IMR-90 (cell line): ENCODE data around the gene PPP2R1B. TPM values are rescaled to one million over a fixed set of nuclear protein-coding genes. Genes with fewer than 3 reads are reported as not detected.

Source experiments
- ATAC-seq: fragments of 200-7000 bp; cut with Tn5 transposase; 2 replicates; pipeline ENCODE4 v1.9.1; 2020; ENCODE audit warnings: low read depth, mild to moderate bottlenecking, moderate library complexity
- BruUV-seq: library from RNA; stranded (reverse); fragments of 400-500 nt; replicated peaks from 2 replicates; lab custom pipeline; 2021; lab: Mats Ljungman, UMichigan
- CTCF ChIA-PET: fragments of 300-600 bp; formaldehyde crosslinking; extraction: SDS; loops from one replicate; lab custom pipeline; 2021; ENCODE audit warnings: antibody characterized with exemption; lab: Yijun Ruan, JAX
- POLR2A ChIA-PET: fragments of 300-600 bp; sonication (Branson Sonifier 250); formaldehyde crosslinking; loops from one replicate; lab custom pipeline; 2022; ENCODE audit warnings: antibody characterized with exemption; ENCODE audit not compliant: unreplicated experiment; lab: Charles Lee
- DNase-seq: peaks from one replicate; pipeline ENCODE4 v3.0.0; 2013
- H2AFZ ChIP-seq: replicated peaks from 2 replicates; pipeline ENCODE3; 2013; ENCODE audit warnings: low read length, mild to moderate bottlenecking; ENCODE audit not compliant: poor library complexity
- H2AK5ac ChIP-seq: 2 replicates; pipeline ENCODE4 v1.6.1; 2013; ENCODE audit warnings: low read depth, low read length, inconsistent platforms
- H2AK9ac ChIP-seq: replicated peaks from 2 replicates; pipeline ENCODE3; 2013; ENCODE audit warnings: mild to moderate bottlenecking, low read depth, low read length, moderate library complexity; ENCODE audit not compliant: poor library complexity
- H2BK120ac ChIP-seq: 2 replicates; pipeline ENCODE4 v1.6.1; 2013; ENCODE audit warnings: low read depth, low read length, inconsistent platforms
- H2BK15ac ChIP-seq: 3 replicates; pipeline ENCODE4 v1.6.1; 2013; ENCODE audit warnings: low read depth, low read length, inconsistent platforms
- H2BK20ac ChIP-seq: 2 replicates; pipeline ENCODE4 v1.6.1; 2013; ENCODE audit warnings: low read depth, mild to moderate bottlenecking, inconsistent platforms, low read length, moderate library complexity
- H2BK5ac ChIP-seq: 2 replicates; pipeline ENCODE4 v1.6.1; 2013; ENCODE audit warnings: mild to moderate bottlenecking, low read depth, low read length, inconsistent platforms; ENCODE audit not compliant: poor library complexity, severe bottlenecking
- H3K14ac ChIP-seq: replicated peaks from 2 replicates; pipeline ENCODE4 v1.6.1; 2013; ENCODE audit warnings: low read depth, low read length, inconsistent platforms
- H3K18ac ChIP-seq: 2 replicates; pipeline ENCODE4 v1.6.1; 2013; ENCODE audit warnings: low read depth, low read length, control low read depth
- H3K23ac ChIP-seq: 2 replicates; pipeline ENCODE4 v1.6.1; 2013; ENCODE audit warnings: low read depth, low read length, inconsistent platforms
- H3K27ac ChIP-seq: 2 replicates; pipeline ENCODE4 v1.5.1; 2013; ENCODE audit warnings: mild to moderate bottlenecking, control low read depth, low read length; ENCODE audit not compliant: insufficient read depth
- H3K27me3 ChIP-seq: 2 replicates; pipeline ENCODE4 v1.6.1; 2013; ENCODE audit warnings: low read length; ENCODE audit not compliant: control insufficient read depth, insufficient read depth
- H3K36me3 ChIP-seq: 2 replicates; pipeline ENCODE4 v1.6.1; 2013; ENCODE audit warnings: low read length, mixed read lengths; ENCODE audit not compliant: control insufficient read depth, insufficient read depth
- H3K4ac ChIP-seq: 2 replicates; pipeline ENCODE4 v1.6.1; 2013; ENCODE audit warnings: low read depth, low read length, inconsistent platforms
- H3K4me1 ChIP-seq: 2 replicates; pipeline ENCODE4 v1.6.1; 2013; ENCODE audit warnings: low read length, mixed read lengths; ENCODE audit not compliant: control insufficient read depth, insufficient read depth
- H3K4me2 ChIP-seq: 2 replicates; pipeline ENCODE4 v1.6.1; 2013; ENCODE audit warnings: low read depth, mild to moderate bottlenecking, control low read depth, low read length, moderate library complexity
- H3K4me3 ChIP-seq: 2 replicates; pipeline ENCODE4 v1.5.1; 2013; ENCODE audit warnings: low read depth, mild to moderate bottlenecking, control low read depth, low read length, moderate library complexity; ENCODE audit not compliant: insufficient read depth
- H3K56ac ChIP-seq: 2 replicates; pipeline ENCODE4 v1.6.1; 2013; ENCODE audit warnings: low read length, inconsistent platforms; ENCODE audit not compliant: insufficient read depth; ENCODE audit errors: extremely low read depth
- H3K79me1 ChIP-seq, 2 experiments: 2 replicates each; pipeline ENCODE4 v1.6.1; 2013; ENCODE audit warnings: low read length in 2 of 2, inconsistent platforms in 1 of 2, low read depth in 1 of 2
- H3K9ac ChIP-seq: 2 replicates; pipeline ENCODE4 v1.6.1; 2013; ENCODE audit warnings: low read depth, low read length, control low read depth
- H3K9me1 ChIP-seq: 2 replicates; pipeline ENCODE4 v1.6.1; 2013; ENCODE audit warnings: low read length, inconsistent platforms; ENCODE audit not compliant: insufficient read depth
- H3K9me3 ChIP-seq: 2 replicates; pipeline ENCODE4 v1.6.1; 2013; ENCODE audit warnings: low read length; ENCODE audit not compliant: control insufficient read depth, insufficient read depth
- H4K20me1 ChIP-seq: 2 replicates; pipeline ENCODE4 v1.6.1; 2013; ENCODE audit warnings: low read length, inconsistent platforms; ENCODE audit not compliant: insufficient read depth
- H4K5ac ChIP-seq: 2 replicates; pipeline ENCODE4 v1.6.1; 2013; ENCODE audit warnings: mild to moderate bottlenecking, low read depth, low read length, control low read depth
- H4K8ac ChIP-seq, 2 experiments: 2 replicates each; pipeline ENCODE4 v1.6.1; 2013; ENCODE audit warnings: low read depth in 2 of 2, low read length in 2 of 2, control low read depth in 1 of 2, inconsistent platforms in 1 of 2
- H4K91ac ChIP-seq: 2 replicates; pipeline ENCODE4 v1.6.1; 2013; ENCODE audit warnings: low read depth, low read length, inconsistent platforms; ENCODE audit not compliant: insufficient read depth
- BHLHE40 ChIP-seq: fragments of 150-350 bp; IDR thresholded peaks from 2 replicates; pipeline ENCODE4 v1.6.1; 2016; ENCODE audit warnings: mild to moderate bottlenecking, low read depth, low read length
- CEBPB ChIP-seq: IDR thresholded peaks from 2 replicates; pipeline ENCODE4 v1.6.1; 2012; ENCODE audit warnings: low read depth, low read length, improper control_type of control experiment
- CHD1 ChIP-seq: IDR thresholded peaks from 2 replicates; pipeline ENCODE4 v1.6.1; 2012; ENCODE audit warnings: low read depth, low read length, improper control_type of control experiment
- CTCF ChIP-seq: conservative IDR thresholded peaks from 2 replicates; pipeline ENCODE4 v1.5.1; 2012; ENCODE audit warnings: mild to moderate bottlenecking, low read depth, low read length, improper control_type of control experiment
- ELK1 ChIP-seq: fragments of 150-350 bp; IDR thresholded peaks from 2 replicates; pipeline ENCODE4 v1.6.1; 2016; ENCODE audit warnings: low read depth, mild to moderate bottlenecking, low read length, moderate library complexity, borderline replicate concordance
- FOS ChIP-seq: fragments of 150-350 bp; IDR thresholded peaks from 2 replicates; pipeline ENCODE4 v1.6.1; 2016; ENCODE audit warnings: low read depth, low read length
- MAFK ChIP-seq: IDR thresholded peaks from 2 replicates; pipeline ENCODE4 v1.6.1; 2012; ENCODE audit warnings: low read depth, low read length, improper control_type of control experiment
- MAZ ChIP-seq: IDR thresholded peaks from 2 replicates; pipeline ENCODE4 v1.6.1; 2012; ENCODE audit warnings: low read depth, mild to moderate bottlenecking, low read length, improper control_type of control experiment, moderate library complexity, borderline replicate concordance
- MXI1 ChIP-seq: IDR thresholded peaks from 2 replicates; pipeline ENCODE4 v1.6.1; 2012; ENCODE audit warnings: low read depth, mild to moderate bottlenecking, low read length, moderate library complexity, borderline replicate concordance
- NFE2L2 ChIP-seq: fragments of 150-350 bp; IDR thresholded peaks from 2 replicates; pipeline ENCODE4 v1.6.1; 2016; ENCODE audit warnings: low read depth, mild to moderate bottlenecking, low read length
- POLR2A ChIP-seq: IDR thresholded peaks from 2 replicates; pipeline ENCODE4 v1.6.1; 2012; ENCODE audit warnings: mild to moderate bottlenecking, low read depth, low read length
- RAD21 ChIP-seq: IDR thresholded peaks from 2 replicates; pipeline ENCODE4 v1.6.1; 2012; ENCODE audit warnings: low read length, improper control_type of control experiment
- RCOR1 ChIP-seq: IDR thresholded peaks from 2 replicates; pipeline ENCODE4 v1.6.1; 2012; ENCODE audit warnings: mild to moderate bottlenecking, low read length, improper control_type of control experiment; ENCODE audit not compliant: insufficient replicate concordance
- RFX5 ChIP-seq: IDR thresholded peaks from 2 replicates; pipeline ENCODE4 v1.8.0; 2012; ENCODE audit warnings: low read depth, mild to moderate bottlenecking, low read length, moderate library complexity
- SMC3 ChIP-seq: fragments of 150-350 bp; IDR thresholded peaks from 2 replicates; pipeline ENCODE4 v1.6.1; 2016; ENCODE audit warnings: low read depth, mild to moderate bottlenecking, antibody characterized with exemption, low read length, moderate library complexity
- USF2 ChIP-seq: fragments of 150-350 bp; IDR thresholded peaks from 2 replicates; pipeline ENCODE4 v1.6.1; 2017; ENCODE audit warnings: mild to moderate bottlenecking, antibody characterized with exemption, low read length, low read depth
- WGBS, 2 experiments: methylation state at CpG; one replicate each; pipeline versions ENCODE4 v1.1.5 to v1.1.7; 2013; ENCODE audit warnings: missing lambda C conversion rate in 2 of 2; ENCODE audit not compliant: insufficient read length in 1 of 2; ENCODE audit errors: extremely low coverage in 2 of 2; 5-methylcytosine and 5-hydroxymethylcytosine counted together
- dilution Hi-C: fragments of 300-500 bp; cut with HindIII; formaldehyde crosslinking; loops from one replicate; pipeline ENCODE4 v1.14.3; 2018; ENCODE audit warnings: low sequenced_read_pairs; ENCODE audit not compliant: unreplicated experiment
- in situ Hi-C: fragments of 300-500 bp; cut with MboI; formaldehyde crosslinking; loops from 3 replicates; pipeline ENCODE4 v1.14.3; 2019; ENCODE audit warnings: low sequenced_read_pairs, inconsistent platforms, mixed read lengths
- intact Hi-C: fragments of 100-400 bp; cut with micrococcal nuclease; formaldehyde crosslinking; loops from 2 replicates; pipeline ENCODE4 v1.10.0; 2022
- polyA plus RNA-seq, 3 experiments: library from polyadenylated mRNA; depleted of rRNA; stranded (reverse); fragments of >200 nt; gene quantifications; 2 replicates each; pipeline ENCODE4 v1.2.3, GENCODE V29; 2012; ENCODE audit warnings: low replicate concordance in 1 of 3
- total RNA-seq: library from RNA; depleted of rRNA; stranded (reverse); fragments of >200 nt; gene quantifications from 2 replicates; pipeline ENCODE4 v1.2.3, GENCODE V29; 2012

The PPP2R1B gene
- total and polyA plus RNA-seq, 2 of the 4 experiments (the other 2 are of a cell fraction), result 23.0 to 62.9 TPM

GRCh38 chr11:111761036-111761435 lies 5.2 kb downstream of the PPP2R1B start:
- dilution Hi-C loops, result no loop called here
- in situ Hi-C loops, result no loop called here
- WGBS, 2 experiments, result no CpG with 5 or more reads among the region's 4 CpGs

More at GRCh38 chr11:111761036-111761435, 5.2 kb downstream of the PPP2R1B start:
- Histone ChIP-seq H2AFZ (no peak overlapping the region), H3K4me3 (no peak overlapping the region), H3K4me1 (peaks cover 6% of the 10 kb centered on the region; the same call in 1 of the 2 replicates), H3K27me3 (no peaks in the 10 kb centered on the region), H3K27ac (no peak overlapping the region), H2AK5ac (no peak overlapping the region), H3K9me3 (no peaks in the 10 kb centered on the region), H4K91ac (no peak overlapping the region), H3K18ac (no peak overlapping the region), H2BK5ac (no peak overlapping the region), H4K8ac (no peak overlapping the region), H3K56ac (no peak overlapping the region), H3K9ac (no peak overlapping the region), H3K23ac (peak overlapping the region; percentile 45; the same call in 1 of the 2 replicates), H2BK15ac (no peak overlapping the region), H2AK9ac (no peak overlapping the region), H4K5ac (no peak overlapping the region), H3K4me2 (no peak overlapping the region), H3K14ac (no peak overlapping the region), H3K9me1 (peaks cover 3% of the 10 kb centered on the region; the same call in 1 of the 2 replicates), H3K4ac (no peak overlapping the region), H2BK20ac (no peak overlapping the region), H3K36me3 (peaks cover 54% of the 10 kb centered on the region), H4K20me1 (peaks cover 4% of the 10 kb centered on the region; the same call in 1 of the 2 replicates), H3K79me1 (peaks cover 31 to 58% of the 10 kb centered on the region in 2 experiments), H2BK120ac (no peak overlapping the region)
- BruUV-seq, result no TSS peak
- no peak for DNase-seq
- ChIA-PET POLR2A (no interaction called here), CTCF (no interaction called here)
- intact Hi-C loops, result loop anchor here (5.0 kb wide), 1 partner anchor 44 kb away; no protein-coding TSS in a partner anchor
- TF ChIP-seq BHLHE40 (no peak), FOS (no peak), RFX5 (no peak), RCOR1 (no peak), CEBPB (no peak), SMC3 (no peak), MAFK (no peak), CHD1 (no peak), MXI1 (no peak), NFE2L2 (no peak), ELK1 (no peak), CTCF (no peak), POLR2A (no peak), RAD21 (no peak), MAZ (no peak), USF2 (no peak)
- ATAC-seq, result no peak
